Hepatocyte (in vitro differentiated cells): Measurements from ENCODE around the gene TFB2M. TPM values are rescaled to one million over a fixed set of nuclear protein-coding genes. Genes with fewer than 3 reads are reported as not detected.

Source experiments
- DNase-seq: peaks from one replicate; pipeline ENCODE4 v3.0.0-alpha.2; 2016; ENCODE audit warnings: low spot score
- H2AFZ ChIP-seq: fragments of 200-600 bp; sonication (generic); 2 replicates; pipeline ENCODE4 v1.6.0; 2016; ENCODE audit warnings: antibody characterized with exemption, mild to moderate bottlenecking
- H3K27ac ChIP-seq: fragments of 200-600 bp; sonication (generic); 2 replicates; pipeline ENCODE4 v1.5.1; 2016; ENCODE audit warnings: mild to moderate bottlenecking
- H3K27me3 ChIP-seq: fragments of 200-600 bp; sonication (generic); 2 replicates; pipeline ENCODE4 v1.6.1; 2016
- H3K36me3 ChIP-seq: fragments of 200-600 bp; sonication (generic); replicated peaks from 2 replicates; pipeline ENCODE4 v1.5.1; 2016; ENCODE audit warnings: low read depth; ENCODE audit not compliant: insufficient read depth
- H3K4me1 ChIP-seq: fragments of 200-600 bp; sonication (generic); 2 replicates; pipeline ENCODE4 v1.5.1; 2016; ENCODE audit warnings: mild to moderate bottlenecking, moderate library complexity; ENCODE audit not compliant: insufficient read depth
- H3K4me2 ChIP-seq: fragments of 200-600 bp; sonication (generic); 2 replicates; pipeline ENCODE4 v1.6.0; 2016
- H3K4me3 ChIP-seq: fragments of 200-600 bp; sonication (generic); 2 replicates; pipeline ENCODE4 v1.5.1; 2016; ENCODE audit warnings: mild to moderate bottlenecking
- H3K79me2 ChIP-seq: fragments of 200-600 bp; sonication (generic); 2 replicates; pipeline ENCODE4 v1.6.0; 2017; ENCODE audit warnings: mild to moderate bottlenecking
- H3K9me2 ChIP-seq: fragments of 200-600 bp; sonication (generic); replicated peaks from 2 replicates; pipeline ENCODE4 v1.6.0; 2017; ENCODE audit warnings: mild to moderate bottlenecking; ENCODE audit not compliant: insufficient read depth
- H3K9me3 ChIP-seq: fragments of 200-600 bp; sonication (generic); 2 replicates; pipeline ENCODE4 v1.5.1; 2016; ENCODE audit warnings: low read depth, mild to moderate bottlenecking
- H4K20me1 ChIP-seq: fragments of 200-600 bp; sonication (generic); 2 replicates; pipeline ENCODE4 v1.6.0; 2016; ENCODE audit warnings: mild to moderate bottlenecking; ENCODE audit not compliant: insufficient read depth, poor library complexity, severe bottlenecking
- EZH2 ChIP-seq: fragments of 200-600 bp; sonication (generic); IDR thresholded peaks from 2 replicates; pipeline ENCODE4 v1.6.1; 2016; ENCODE audit warnings: antibody characterized with exemption, mild to moderate bottlenecking, borderline replicate concordance
- EZH2phosphoT487 ChIP-seq: fragments of 200-600 bp; sonication (generic); IDR thresholded peaks from one replicate; pipeline ENCODE4 v1.6.1; 2018; ENCODE audit warnings: antibody characterized with exemption, mild to moderate bottlenecking, low read depth, moderate library complexity; ENCODE audit not compliant: unreplicated experiment, severe bottlenecking
- WGBS: methylation state at CpG from one replicate; pipeline ENCODE4 v1.1.6; 2016; ENCODE audit warnings: low lambda C conversion rate; ENCODE audit errors: missing lambda C conversion rate; 5-methylcytosine and 5-hydroxymethylcytosine counted together
- polyA plus RNA-seq: library from polyadenylated mRNA; unstranded; fragments of >200 nt; fragmentation: Nextera tagmentation; extraction: Ambion mirVana; gene quantifications from 2 replicates; pipeline ENCODE4 v1.2.1, GENCODE V29; 2016
- total RNA-seq: library from RNA; depleted of rRNA; stranded (reverse); fragments of >200 nt; gene quantifications from 2 replicates; pipeline ENCODE4 v1.2.3, GENCODE V29; 2014
- TF ChIP-seq, protein P1 (sequence below): fragments of 200-600 bp; sonication (generic); IDR thresholded peaks from 2 replicates; pipeline ENCODE4 v1.5.1; 2016; ENCODE audit warnings: antibody characterized with exemption, mild to moderate bottlenecking; ENCODE audit not compliant: poor library complexity

Gene TFB2M
- total and polyA plus RNA-seq, 2 experiments from 2014 or later: 14.2 to 16.3 TPM

DNA sequence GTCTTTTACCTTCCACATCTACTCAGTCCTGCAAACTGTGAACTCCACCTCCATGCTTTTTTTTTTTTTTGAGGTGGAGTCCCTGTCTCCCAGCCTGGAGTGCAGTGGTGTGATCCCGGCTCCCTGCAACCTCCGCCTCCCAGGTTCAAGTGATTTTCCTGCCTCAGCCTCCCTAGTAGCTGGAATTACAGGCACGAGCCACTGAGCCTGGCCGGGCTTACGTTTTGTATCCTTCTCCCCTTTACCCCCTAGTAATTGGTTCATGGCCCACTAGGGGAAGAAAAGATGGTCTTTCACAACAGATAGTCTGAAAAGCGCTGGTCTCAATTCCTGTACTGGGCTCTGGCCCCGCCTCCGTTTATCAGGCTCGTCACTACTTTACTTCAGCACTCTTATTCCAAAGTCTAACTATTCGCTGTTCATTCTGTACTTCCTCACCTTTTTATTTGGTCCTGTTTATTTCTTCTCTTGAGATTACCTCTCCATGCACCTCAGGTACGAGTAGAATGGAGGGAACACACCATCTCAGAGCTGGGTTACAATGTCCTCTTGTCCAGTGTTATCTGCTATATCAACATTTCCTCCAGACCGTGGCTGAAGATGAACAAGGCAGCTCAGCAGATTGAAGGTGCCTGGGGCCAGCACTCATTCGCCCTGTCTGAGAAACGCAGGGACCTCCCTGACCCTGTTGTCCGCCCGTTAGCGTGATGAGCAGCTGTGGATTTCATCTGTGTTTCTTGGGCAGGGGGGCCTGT lies 16.4 kb upstream of the TFB2M start:
- Histone ChIP-seq H3K9me2 (no peaks in the 10 kb centered on the region), H3K27ac (peak overlapping the region; percentile 66), H3K4me2 (peak overlapping the region; percentile 57), H3K9me3 (no peaks in the 10 kb centered on the region), H3K4me1 (peaks cover 39% of the 10 kb centered on the region), H3K27me3 (no peaks in the 10 kb centered on the region), H3K79me2 (peaks cover 53% of the 10 kb centered on the region), H2AFZ (no peak overlapping the region), H3K36me3 (no peaks in the 10 kb centered on the region), H4K20me1 (no peaks in the 10 kb centered on the region), H3K4me3 (no peak overlapping the region)
- TF ChIP-seq EZH2phosphoT487 (no peak), EZH2 (no peak)
- TF ChIP-seq, protein P1, sequence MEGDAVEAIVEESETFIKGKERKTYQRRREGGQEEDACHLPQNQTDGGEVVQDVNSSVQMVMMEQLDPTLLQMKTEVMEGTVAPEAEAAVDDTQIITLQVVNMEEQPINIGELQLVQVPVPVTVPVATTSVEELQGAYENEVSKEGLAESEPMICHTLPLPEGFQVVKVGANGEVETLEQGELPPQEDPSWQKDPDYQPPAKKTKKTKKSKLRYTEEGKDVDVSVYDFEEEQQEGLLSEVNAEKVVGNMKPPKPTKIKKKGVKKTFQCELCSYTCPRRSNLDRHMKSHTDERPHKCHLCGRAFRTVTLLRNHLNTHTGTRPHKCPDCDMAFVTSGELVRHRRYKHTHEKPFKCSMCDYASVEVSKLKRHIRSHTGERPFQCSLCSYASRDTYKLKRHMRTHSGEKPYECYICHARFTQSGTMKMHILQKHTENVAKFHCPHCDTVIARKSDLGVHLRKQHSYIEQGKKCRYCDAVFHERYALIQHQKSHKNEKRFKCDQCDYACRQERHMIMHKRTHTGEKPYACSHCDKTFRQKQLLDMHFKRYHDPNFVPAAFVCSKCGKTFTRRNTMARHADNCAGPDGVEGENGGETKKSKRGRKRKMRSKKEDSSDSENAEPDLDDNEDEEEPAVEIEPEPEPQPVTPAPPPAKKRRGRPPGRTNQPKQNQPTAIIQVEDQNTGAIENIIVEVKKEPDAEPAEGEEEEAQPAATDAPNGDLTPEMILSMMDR: no peak
- peak; percentile 35 for DNase-seq
- 72% methylated on average over 17 of the region's 17 CpGs for WGBS

DNA sequence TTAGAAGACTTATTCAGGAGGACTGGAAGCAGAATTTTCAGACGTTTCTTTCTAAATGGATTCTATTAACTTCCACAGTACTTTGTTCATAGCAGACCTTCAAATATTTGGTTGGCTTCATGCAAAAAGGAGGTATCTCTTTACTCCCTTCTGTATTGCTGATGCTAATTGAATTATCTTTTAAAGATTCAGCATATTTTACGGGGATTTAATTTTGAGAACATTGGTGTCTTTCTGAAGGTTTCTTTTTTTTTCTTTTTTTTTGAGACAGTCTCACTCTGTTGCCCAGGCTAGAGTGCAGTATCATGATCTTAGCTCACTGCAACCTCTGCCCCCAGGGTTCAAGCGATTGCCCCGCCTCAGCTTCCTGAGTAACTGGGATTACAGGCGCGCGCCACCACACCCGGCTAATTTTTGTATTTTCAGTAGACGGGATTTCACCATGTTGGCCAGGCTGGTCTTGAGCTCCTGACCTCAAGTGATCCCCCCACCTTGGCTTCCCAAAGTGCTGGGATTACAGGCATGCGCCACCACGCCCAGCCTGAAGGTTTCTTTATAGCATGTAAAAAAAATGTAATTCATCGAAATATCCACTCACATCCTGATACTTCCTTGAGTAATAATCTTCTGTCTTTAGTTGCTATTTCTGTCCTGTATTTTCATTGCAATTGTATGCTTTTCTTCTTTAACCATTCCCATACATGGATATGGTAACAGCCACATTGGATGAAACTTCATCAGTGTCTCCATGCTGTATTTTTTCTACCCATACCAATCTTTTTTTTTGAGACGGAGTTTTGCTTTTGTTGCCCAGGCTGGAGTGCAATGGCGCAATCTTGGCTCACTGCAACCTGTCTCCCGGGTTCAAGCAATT lies 14.7 kb upstream of the TFB2M start:
- no peak for TF ChIP-seq EZH2
- TF ChIP-seq EZH2phosphoT487: no peak
- TF ChIP-seq, protein P1: no peak
- DNase-seq: no peak
- Histone ChIP-seq H3K27me3 (no peaks in the 10 kb centered on the region), H3K27ac (no peak overlapping the region), H3K4me2 (no peak overlapping the region), H3K9me2 (no peaks in the 10 kb centered on the region), H4K20me1 (no peaks in the 10 kb centered on the region), H3K4me1 (peaks cover 35% of the 10 kb centered on the region), H2AFZ (no peak overlapping the region), H3K9me3 (no peaks in the 10 kb centered on the region), H3K4me3 (no peak overlapping the region), H3K79me2 (peaks cover 52% of the 10 kb centered on the region), H3K36me3 (no peaks in the 10 kb centered on the region)
- 93% methylated on average over 15 of the region's 15 CpGs for WGBS

DNA sequence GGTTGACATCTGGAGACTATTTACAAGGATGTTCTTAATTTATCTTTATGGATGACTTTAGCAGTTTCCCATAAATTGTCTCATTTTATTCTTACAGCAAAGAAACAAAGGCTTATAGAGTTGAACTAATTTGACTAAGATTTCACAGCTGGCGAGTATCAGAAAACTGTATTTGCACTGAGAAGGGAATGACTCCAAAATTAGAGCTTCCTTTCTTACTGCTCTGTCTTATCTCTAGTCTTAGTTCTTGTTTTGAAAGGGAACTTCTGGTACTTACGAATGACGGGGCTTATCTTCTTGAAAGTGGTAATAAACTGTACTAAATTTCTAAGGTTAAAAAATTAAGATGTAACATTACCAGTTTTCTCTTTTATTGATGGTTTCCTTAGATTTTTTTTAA lies 13.8 kb upstream of the TFB2M start:
- DNase-seq: no peak
- Histone ChIP-seq H3K79me2 (peaks cover 54% of the 10 kb centered on the region), H3K4me3 (no peak overlapping the region), H3K27me3 (no peaks in the 10 kb centered on the region), H3K27ac (no peak overlapping the region), H3K4me1 (peaks cover 35% of the 10 kb centered on the region), H2AFZ (no peak overlapping the region), H3K9me3 (no peaks in the 10 kb centered on the region), H3K4me2 (no peak overlapping the region), H4K20me1 (no peaks in the 10 kb centered on the region), H3K36me3 (no peaks in the 10 kb centered on the region), H3K9me2 (no peaks in the 10 kb centered on the region)
- TF ChIP-seq EZH2phosphoT487: no peak
- no peak for TF ChIP-seq EZH2
- TF ChIP-seq, protein P1: no peak
- 19% methylated on average over 3 of the region's 3 CpGs for WGBS
